ENCODE data around the gene ARHGAP15.

The ARHGAP15 gene

DNA sequence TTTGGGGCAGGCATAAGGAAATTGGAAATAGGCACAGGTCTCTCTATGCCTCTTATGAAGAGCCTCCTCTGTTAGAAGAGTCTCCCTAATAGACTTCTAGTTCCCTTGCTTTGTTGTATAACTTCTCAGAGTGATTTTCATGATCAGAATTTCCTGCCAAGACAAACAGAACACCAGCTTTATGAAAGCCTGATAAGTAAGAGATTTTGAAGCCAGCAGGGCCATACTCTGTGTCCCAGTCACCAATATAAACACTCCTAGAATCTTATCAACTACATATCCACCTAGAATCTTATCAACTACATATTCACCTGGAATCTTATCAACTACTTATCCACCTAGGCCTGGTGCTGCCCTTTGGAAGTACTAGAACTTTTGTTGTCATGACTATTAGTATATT lies 579.5 kb downstream of the ARHGAP15 start:
- no peak for DNase-seq
- no peak overlapping the region for H3K27ac ChIP-seq
- H3K36me3 ChIP-seq = no peaks in the 10 kb centered on the region
- peaks cover 3% of the 10 kb centered on the region for H3K9me3 ChIP-seq (ENCODE audit: severe bottlenecking)
- no peaks in the 10 kb centered on the region for H3K27me3 ChIP-seq (ENCODE audit: insufficient read depth, low read depth, severe bottlenecking)
- H3K4me3 ChIP-seq (ENCODE audit: low read depth, low read length) = no peak overlapping the region
- TF ChIP-seq, protein P1, sequence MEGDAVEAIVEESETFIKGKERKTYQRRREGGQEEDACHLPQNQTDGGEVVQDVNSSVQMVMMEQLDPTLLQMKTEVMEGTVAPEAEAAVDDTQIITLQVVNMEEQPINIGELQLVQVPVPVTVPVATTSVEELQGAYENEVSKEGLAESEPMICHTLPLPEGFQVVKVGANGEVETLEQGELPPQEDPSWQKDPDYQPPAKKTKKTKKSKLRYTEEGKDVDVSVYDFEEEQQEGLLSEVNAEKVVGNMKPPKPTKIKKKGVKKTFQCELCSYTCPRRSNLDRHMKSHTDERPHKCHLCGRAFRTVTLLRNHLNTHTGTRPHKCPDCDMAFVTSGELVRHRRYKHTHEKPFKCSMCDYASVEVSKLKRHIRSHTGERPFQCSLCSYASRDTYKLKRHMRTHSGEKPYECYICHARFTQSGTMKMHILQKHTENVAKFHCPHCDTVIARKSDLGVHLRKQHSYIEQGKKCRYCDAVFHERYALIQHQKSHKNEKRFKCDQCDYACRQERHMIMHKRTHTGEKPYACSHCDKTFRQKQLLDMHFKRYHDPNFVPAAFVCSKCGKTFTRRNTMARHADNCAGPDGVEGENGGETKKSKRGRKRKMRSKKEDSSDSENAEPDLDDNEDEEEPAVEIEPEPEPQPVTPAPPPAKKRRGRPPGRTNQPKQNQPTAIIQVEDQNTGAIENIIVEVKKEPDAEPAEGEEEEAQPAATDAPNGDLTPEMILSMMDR (IDR thresholded peaks at IDR 0.05; ENCODE audit: low read depth, low read length) = no peak

DNA sequence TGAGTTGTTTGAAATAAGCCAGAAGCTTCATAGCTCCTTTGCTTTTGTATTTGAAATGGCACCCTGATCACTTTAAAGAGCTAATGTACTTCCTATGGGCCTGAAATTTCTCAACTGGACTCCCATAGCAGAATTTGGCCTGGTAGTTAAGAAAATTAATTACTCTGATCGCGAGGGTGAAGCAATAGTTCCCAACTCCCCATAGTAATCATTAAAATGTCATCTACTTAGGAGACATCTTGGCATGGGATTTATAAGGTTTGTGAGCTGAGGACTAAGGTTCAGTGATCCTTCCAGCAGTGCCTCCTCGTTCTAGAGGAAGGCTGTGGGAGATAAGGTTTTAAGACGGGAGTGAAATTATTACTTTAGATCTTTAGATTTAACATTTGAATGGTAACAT lies 581.0 kb downstream of the ARHGAP15 start:
- no peaks in the 10 kb centered on the region for H3K27me3 ChIP-seq (ENCODE audit: insufficient read depth, low read depth, severe bottlenecking)
- TF ChIP-seq, protein P1 (IDR thresholded peaks at IDR 0.05; ENCODE audit: low read depth, low read length) = no peak
- no peak overlapping the region for H3K4me3 ChIP-seq (ENCODE audit: low read depth, low read length)
- no peak for DNase-seq
- H3K36me3 ChIP-seq = no peaks in the 10 kb centered on the region
- no peak overlapping the region for H3K27ac ChIP-seq
- peaks cover 3% of the 10 kb centered on the region for H3K9me3 ChIP-seq (ENCODE audit: severe bottlenecking)

DNA sequence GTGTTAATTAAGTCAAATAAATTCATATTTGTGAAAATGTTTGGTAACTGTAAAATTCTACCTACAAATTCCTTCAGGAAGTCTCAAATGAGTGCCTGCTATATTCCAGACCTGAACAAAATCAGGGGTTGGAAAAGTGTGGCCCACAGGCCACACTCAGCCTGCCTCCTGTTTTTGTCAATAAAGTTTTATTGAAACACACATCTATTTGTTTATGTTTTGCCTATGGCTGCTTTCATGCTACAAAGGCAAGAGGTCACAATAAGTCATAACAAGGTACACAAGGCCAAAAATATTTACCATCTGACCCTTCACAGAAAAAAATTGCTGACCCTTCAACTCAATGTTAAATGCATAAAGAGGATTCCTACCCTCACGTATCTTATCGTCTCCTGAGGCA lies 581.7 kb downstream of the ARHGAP15 start:
- TF ChIP-seq, protein P1 (IDR thresholded peaks at IDR 0.05; ENCODE audit: low read depth, low read length) = no peak
- DNase-seq = no peak
- H3K9me3 ChIP-seq (ENCODE audit: severe bottlenecking) = peaks cover 3% of the 10 kb centered on the region
- no peak overlapping the region for H3K27ac ChIP-seq
- no peaks in the 10 kb centered on the region for H3K36me3 ChIP-seq
- no peak overlapping the region for H3K4me3 ChIP-seq (ENCODE audit: low read depth, low read length)
- no peaks in the 10 kb centered on the region for H3K27me3 ChIP-seq (ENCODE audit: insufficient read depth, low read depth, severe bottlenecking)

DNA sequence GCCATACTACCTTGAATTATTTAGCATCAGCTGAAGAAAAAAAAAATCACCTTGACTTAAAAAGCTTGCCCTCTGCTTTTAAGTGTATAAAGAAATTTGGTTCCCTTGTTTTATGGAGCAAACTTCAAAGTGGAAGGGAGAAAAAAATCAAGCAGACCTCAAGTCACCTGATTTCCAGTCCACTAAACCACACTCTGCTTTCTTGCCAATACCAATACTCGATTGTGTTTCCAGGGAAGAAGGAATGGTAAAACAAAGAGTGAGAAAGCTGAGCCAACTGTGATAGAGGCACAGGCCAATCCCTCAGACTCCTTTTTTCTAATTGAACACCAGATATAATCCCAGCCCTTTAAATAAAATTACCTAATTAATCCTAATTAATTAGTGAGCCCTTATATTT lies 587.3 kb downstream of the ARHGAP15 start:
- no peak overlapping the region for H3K4me3 ChIP-seq (ENCODE audit: low read depth, low read length)
- no peaks in the 10 kb centered on the region for H3K36me3 ChIP-seq
- DNase-seq = no peak
- H3K9me3 ChIP-seq (ENCODE audit: severe bottlenecking) = no peaks in the 10 kb centered on the region
- TF ChIP-seq, protein P1 (IDR thresholded peaks at IDR 0.05; ENCODE audit: low read depth, low read length) = no peak
- no peak overlapping the region for H3K27ac ChIP-seq
- H3K27me3 ChIP-seq (ENCODE audit: insufficient read depth, low read depth, severe bottlenecking) = no peaks in the 10 kb centered on the region

DNA sequence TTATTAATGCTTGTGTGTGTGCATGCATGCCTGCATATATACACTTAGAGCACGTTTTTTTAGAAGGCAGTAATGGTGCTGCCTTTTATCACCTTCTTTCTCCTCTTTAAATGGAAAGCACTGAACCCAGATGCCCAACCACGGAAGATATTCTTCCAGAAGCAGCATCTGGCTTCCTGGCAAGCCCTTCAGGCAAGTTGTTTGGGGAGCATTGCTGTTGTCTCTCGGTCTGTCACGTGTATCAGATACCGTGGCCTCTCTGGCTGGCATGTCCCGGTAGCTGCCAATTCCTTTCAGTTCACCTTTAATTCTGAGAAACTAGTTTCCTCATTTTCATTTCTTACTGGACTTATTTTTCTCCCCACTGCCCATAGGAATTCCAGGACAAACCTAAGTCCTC lies 587.8 kb downstream of the ARHGAP15 start:
- H3K9me3 ChIP-seq (ENCODE audit: severe bottlenecking) = no peaks in the 10 kb centered on the region
- no peaks in the 10 kb centered on the region for H3K36me3 ChIP-seq
- no peak overlapping the region for H3K4me3 ChIP-seq (ENCODE audit: low read depth, low read length)
- H3K27me3 ChIP-seq (ENCODE audit: insufficient read depth, low read depth, severe bottlenecking) = no peaks in the 10 kb centered on the region
- no peak overlapping the region for H3K27ac ChIP-seq
- TF ChIP-seq, protein P1 (IDR thresholded peaks at IDR 0.05; ENCODE audit: low read depth, low read length) = no peak
- no peak for DNase-seq

DNA sequence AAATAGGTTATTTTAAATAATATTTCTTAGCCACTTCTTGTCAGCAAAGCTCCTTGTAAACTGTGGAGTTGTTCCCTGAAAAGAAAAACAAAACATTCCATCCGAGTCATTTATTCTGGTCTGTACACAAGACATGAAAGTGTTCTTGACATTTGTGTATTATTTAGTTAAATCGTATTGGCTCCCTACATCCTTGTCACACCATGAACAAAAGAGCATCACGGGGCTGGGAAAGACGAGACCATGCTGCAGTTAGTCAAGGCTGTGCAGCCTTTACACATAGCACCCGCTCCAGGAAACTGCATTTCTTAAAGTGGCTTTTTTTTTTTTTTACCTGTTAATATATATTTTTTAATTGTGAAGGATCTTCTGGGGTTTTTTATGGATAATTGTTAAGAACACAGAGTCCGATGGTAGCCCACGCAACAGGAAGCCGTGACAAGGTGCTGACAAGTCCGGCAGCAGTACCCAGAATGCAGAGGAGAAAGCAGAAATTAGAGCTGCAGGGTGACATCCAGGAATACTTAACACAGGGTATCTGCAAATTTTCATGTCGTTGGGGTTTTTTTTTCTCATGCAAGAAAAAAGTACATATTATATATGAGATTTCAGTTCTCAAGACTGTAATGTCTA lies 588.4 kb downstream of the ARHGAP15 start:
- DNase-seq = no peak
- no peaks in the 10 kb centered on the region for H3K36me3 ChIP-seq
- H3K27ac ChIP-seq = no peak overlapping the region
- no peaks in the 10 kb centered on the region for H3K9me3 ChIP-seq (ENCODE audit: severe bottlenecking)
- TF ChIP-seq, protein P1 (IDR thresholded peaks at IDR 0.05; ENCODE audit: low read depth, low read length) = no peak
- no peaks in the 10 kb centered on the region for H3K27me3 ChIP-seq (ENCODE audit: insufficient read depth, low read depth, severe bottlenecking)
- H3K4me3 ChIP-seq (ENCODE audit: low read depth, low read length) = no peak overlapping the region
